ENCODE measurements around the gene ERGIC3. TPM values are rescaled to one million over a fixed set of nuclear protein-coding genes. Genes with fewer than 3 reads are reported as not detected.

ERGIC3 gene
- total and polyA plus RNA-seq, 10 of the 15 experiments (the other 5 are each of a cell fraction or from before 2014, with no cell fraction given) = 90.4 to 210 (median 139) TPM

- ChIA-PET SMC1A (ENCODE audit: uncharacterized antibody, unreplicated experiment) (no interaction called here), POLR2A (no interaction called here), RAD21 (ENCODE audit: unreplicated experiment) (no interaction called here), CTCF (interaction anchor here (0.6 kb wide), 1 partner anchor 94 kb away, joined by 3 read pairs; no protein-coding TSS in a partner anchor)
- no peak overlapping the region for H3K27ac ChIP-seq (ENCODE audit: control insufficient read depth, insufficient read depth)
- no peak overlapping the region for H3K9ac ChIP-seq (ENCODE audit: control insufficient read depth, insufficient read depth, low read length)
- H4K20me1 ChIP-seq (ENCODE audit: control insufficient read depth, insufficient read depth) = no peaks in the 10 kb centered on the region
- intact Hi-C loops (cut with micrococcal nuclease; ENCODE audit: unreplicated experiment) (no loop called here), in situ Hi-C loops (cut with MboI) (no loop called here)
- H3K36me3 ChIP-seq (ENCODE audit: control insufficient read depth in 2 of 2, insufficient read depth in 2 of 2, low read length in 1 of 2) = peaks cover 8% of the 10 kb centered on the region in 2 experiments; a peak in 3 of 4 replicates
- no peaks in the 10 kb centered on the region for H3K27me3 ChIP-seq (replicated peaks in 1 of 2; ENCODE audit: control insufficient read depth in 2 of 2, insufficient read depth in 2 of 2, low read length in 1 of 2)
- TF ChIP-seq GABPA (IDR thresholded peaks at IDR 0.05; ENCODE audit: low read depth) = no peak
- WGBS (ENCODE audit: insufficient coverage, insufficient replicate concordance, low lambda C conversion rate, missing lambda C conversion rate) = 73% methylated on average over 15 of the region's 18 CpGs
- no peak overlapping the region for H2AFZ ChIP-seq (ENCODE audit: control insufficient read depth, low read depth, low read length)
- DNase-seq (ENCODE audit: low read depth, low spot score) (no peak), FAIRE-seq (no peak), ATAC-seq (no peak)
- H3K4me3 ChIP-seq = no peak overlapping the region
- no peaks in the 10 kb centered on the region for H3K79me2 ChIP-seq (ENCODE audit: control insufficient read depth, insufficient read depth, low read length)
- H3K4me2 ChIP-seq (ENCODE audit: control insufficient read depth, insufficient read depth) = no peak overlapping the region
- no peaks in the 10 kb centered on the region for H3K4me1 ChIP-seq (ENCODE audit: control insufficient read depth, insufficient read depth, low read length)
- no TSS peak for BruUV-seq (replicated peaks)
- H3K9me3 ChIP-seq (replicated peaks; ENCODE audit: control insufficient read depth, insufficient read depth, low read length) = no peaks in the 10 kb centered on the region
Measured at GRCh38 chr20:35560105-35560511, 18.2 kb downstream of the ERGIC3 start.

- Histone ChIP-seq H4K20me1 (ENCODE audit: control insufficient read depth, insufficient read depth) (no peaks in the 10 kb centered on the region), H3K27ac (ENCODE audit: control insufficient read depth, insufficient read depth) (no peak overlapping the region), H2AFZ (ENCODE audit: control insufficient read depth, low read depth, low read length) (no peak overlapping the region), H3K9me3 (replicated peaks; ENCODE audit: control insufficient read depth, insufficient read depth, low read length) (no peaks in the 10 kb centered on the region), H3K4me1 (ENCODE audit: control insufficient read depth, insufficient read depth, low read length) (no peaks in the 10 kb centered on the region), H3K36me3 (ENCODE audit: control insufficient read depth in 2 of 2, insufficient read depth in 2 of 2, low read length in 1 of 2) (peaks cover 4 to 7% of the 10 kb centered on the region in 2 experiments; a peak in 3 of 4 replicates), H3K9ac (ENCODE audit: control insufficient read depth, insufficient read depth, low read length) (no peak overlapping the region), H3K27me3 (replicated peaks in 1 of 2; ENCODE audit: control insufficient read depth in 2 of 2, insufficient read depth in 2 of 2, low read length in 1 of 2) (no peaks in the 10 kb centered on the region), H3K4me2 (ENCODE audit: control insufficient read depth, insufficient read depth) (no peak overlapping the region), H3K4me3 (no peak overlapping the region), H3K79me2 (ENCODE audit: control insufficient read depth, insufficient read depth, low read length) (no peaks in the 10 kb centered on the region)
- intact Hi-C loops (cut with micrococcal nuclease; ENCODE audit: unreplicated experiment) (no loop called here), in situ Hi-C loops (cut with MboI) (no loop called here)
- CTCF ChIA-PET = interaction anchor here (0.6 kb wide), 1 partner anchor 94 kb away, joined by 3 read pairs; no protein-coding TSS in a partner anchor
- RAD21 ChIA-PET (ENCODE audit: unreplicated experiment) = no interaction called here
- SMC1A ChIA-PET (ENCODE audit: uncharacterized antibody, unreplicated experiment) = no interaction called here
- WGBS (ENCODE audit: insufficient coverage, insufficient replicate concordance, low lambda C conversion rate, missing lambda C conversion rate) = 57% methylated on average over 10 of the region's 10 CpGs
- no peak for DNase-seq (ENCODE audit: low read depth, low spot score)
- FAIRE-seq = no peak
- BruUV-seq (replicated peaks) = no TSS peak
- POLR2A ChIA-PET = no interaction called here
- no peak for ATAC-seq
- TF ChIP-seq SMAD1 (IDR thresholded peaks at IDR 0.05; ENCODE audit: low read depth, partially characterized antibody) (no peak), SMARCA5 (IDR thresholded peaks at IDR 0.05) (no peak), EED (IDR thresholded peaks at IDR 0.05; ENCODE audit: low read depth) (no peak), CBX5 (IDR thresholded peaks at IDR 0.05; ENCODE audit: low read depth) (no peak), ZSCAN29 (IDR thresholded peaks at IDR 0.05) (no peak), ATF3 (IDR thresholded peaks at IDR 0.05; ENCODE audit: borderline replicate concordance, extremely low read depth, low read depth, low read length) (no peak), JUND (IDR thresholded peaks at IDR 0.05; ENCODE audit: low read depth, low read length) (no peak), ESRRA (IDR thresholded peaks at IDR 0.05; ENCODE audit: low read length) (no peak), NR2C2 (IDR thresholded peaks at IDR 0.05; ENCODE audit: borderline replicate concordance, control insufficient read depth, insufficient read length, low read depth) (no peak), ZBED1 (IDR thresholded peaks at IDR 0.05; ENCODE audit: borderline replicate concordance) (no peak), POU2F2 (IDR thresholded peaks at IDR 0.05; ENCODE audit: borderline replicate concordance, low read depth, low read length) (no peak), KLF5 (IDR thresholded peaks at IDR 0.05; ENCODE audit: partially characterized antibody) (no peak), BMI1 (IDR thresholded peaks at IDR 0.05; ENCODE audit: borderline replicate concordance) (no peak), E4F1 (IDR thresholded peaks at IDR 0.05; ENCODE audit: borderline replicate concordance, partially characterized antibody) (no peak), ZNF384 (IDR thresholded peaks at IDR 0.05; ENCODE audit: borderline replicate concordance, low read depth, low read length) (no peak), GATAD2B (conservative IDR thresholded peaks at IDR 0.05; ENCODE audit: low read depth) (no peak), IRF4 (IDR thresholded peaks at IDR 0.05; ENCODE audit: low read depth, low read length) (no peak)
Measured at GRCh38 chr20:35560541-35560940, 18.7 kb downstream of the ERGIC3 start.

Measured in GM12878 (cell line).